Measurements from ENCODE around the gene CLK1.

DNA sequence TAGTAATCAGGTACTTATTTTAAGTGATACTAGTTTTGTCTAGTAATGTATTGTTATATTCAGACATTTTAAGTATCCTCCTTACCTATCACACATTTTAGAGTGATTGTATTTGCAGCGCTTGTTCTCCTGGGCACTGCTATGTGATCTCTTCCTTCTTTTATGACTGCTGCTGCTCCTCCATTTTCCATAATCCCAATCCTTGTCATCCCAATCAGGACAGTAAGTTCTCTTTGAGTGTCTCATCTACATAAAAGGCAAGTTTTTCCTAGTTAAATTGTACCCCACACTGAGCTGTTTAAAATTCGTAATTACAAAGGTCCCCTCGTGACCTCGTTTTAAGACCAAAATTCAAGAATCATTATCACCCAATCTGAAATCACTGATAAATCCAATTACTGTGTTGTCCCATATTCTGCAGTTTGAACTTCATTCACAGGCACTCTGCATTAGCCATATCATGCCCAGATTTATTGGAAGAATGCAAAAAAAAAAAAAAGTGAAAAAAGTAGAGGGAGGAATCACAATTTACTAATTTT lies 2.8 kb downstream of the CLK1 start:
- TF ChIP-seq, protein P1, sequence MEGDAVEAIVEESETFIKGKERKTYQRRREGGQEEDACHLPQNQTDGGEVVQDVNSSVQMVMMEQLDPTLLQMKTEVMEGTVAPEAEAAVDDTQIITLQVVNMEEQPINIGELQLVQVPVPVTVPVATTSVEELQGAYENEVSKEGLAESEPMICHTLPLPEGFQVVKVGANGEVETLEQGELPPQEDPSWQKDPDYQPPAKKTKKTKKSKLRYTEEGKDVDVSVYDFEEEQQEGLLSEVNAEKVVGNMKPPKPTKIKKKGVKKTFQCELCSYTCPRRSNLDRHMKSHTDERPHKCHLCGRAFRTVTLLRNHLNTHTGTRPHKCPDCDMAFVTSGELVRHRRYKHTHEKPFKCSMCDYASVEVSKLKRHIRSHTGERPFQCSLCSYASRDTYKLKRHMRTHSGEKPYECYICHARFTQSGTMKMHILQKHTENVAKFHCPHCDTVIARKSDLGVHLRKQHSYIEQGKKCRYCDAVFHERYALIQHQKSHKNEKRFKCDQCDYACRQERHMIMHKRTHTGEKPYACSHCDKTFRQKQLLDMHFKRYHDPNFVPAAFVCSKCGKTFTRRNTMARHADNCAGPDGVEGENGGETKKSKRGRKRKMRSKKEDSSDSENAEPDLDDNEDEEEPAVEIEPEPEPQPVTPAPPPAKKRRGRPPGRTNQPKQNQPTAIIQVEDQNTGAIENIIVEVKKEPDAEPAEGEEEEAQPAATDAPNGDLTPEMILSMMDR (IDR thresholded peaks at IDR 0.05; ENCODE audit: insufficient read depth, low read depth, low read length) = no peak
- TF ChIP-seq EZH2 (IDR thresholded peaks at IDR 0.05; ENCODE audit: insufficient read depth, low read length) = no peak
